Colon (tissue), 2 donors: ENCODE results near the gene ODAD3.
"Not testable (repeated sequence)": the region's sequence is repeated elsewhere in the genome, so short reads cannot be mapped to it uniquely, and the experiment has no call there.

Experiments
- FAIRE-seq: peaks from 2 replicates; lab custom pipeline; 2012; peaks lifted over from hg19 to GRCh38; lab: Jason Lieb, UNC
- donor health status: control.
- donor health status: control.

Gene ODAD3

GRCh38 chr19:11437955-11438354 lies 3.0 kb upstream of the ODAD3 start:
- FAIRE-seq: no peak

- FAIRE-seq: no peak
Measured at GRCh38 chr19:11435833-11436313, 952 bp upstream of the ODAD3 start.

GRCh38 chr19:11434703-11435056 lies 241 bp downstream of the ODAD3 start:
- no peak for FAIRE-seq

GRCh38 chr19:11433526-11433925 lies 1.4 kb downstream of the ODAD3 start:
- not testable (repeated sequence) for FAIRE-seq

- FAIRE-seq: no peak
Measured at GRCh38 chr19:11426656-11427055, 8.3 kb downstream of the ODAD3 start.

- no peak for FAIRE-seq
Measured at GRCh38 chr19:11425719-11426457, 9.0 kb downstream of the ODAD3 start.

- no peak for FAIRE-seq
Measured at GRCh38 chr19:11423791-11424181, 11.1 kb downstream of the ODAD3 start.

GRCh38 chr19:11423164-11423790 lies 11.6 kb downstream of the ODAD3 start:
- FAIRE-seq: no peak

- no peak for FAIRE-seq
Measured at GRCh38 chr19:11422163-11423065, 12.5 kb downstream of the ODAD3 start.

GRCh38 chr19:11421371-11422098 lies 13.4 kb downstream of the ODAD3 start:
- FAIRE-seq: no peak

GRCh38 chr19:11420429-11421370 lies 14.2 kb downstream of the ODAD3 start:
- FAIRE-seq: no peak

- FAIRE-seq: no peak
Measured at GRCh38 chr19:11418549-11419506, 16.1 kb downstream of the ODAD3 start, which contains the start of gene RGL3. Gene RGL3 (minus strand): TSS chr19:11419314. CDS start chr19:11419278, 36 bp downstream.

GRCh38 chr19:11418094-11418548 lies 16.8 kb downstream of the ODAD3 start:
- no peak for FAIRE-seq

- FAIRE-seq: no peak
Measured at GRCh38 chr19:11416346-11417052, 18.4 kb downstream of the ODAD3 start.

GRCh38 chr19:11414544-11414943 lies 20.4 kb downstream of the ODAD3 start:
- no peak for FAIRE-seq

- FAIRE-seq: no peak
Measured at GRCh38 chr19:11410682-11411081, 24.2 kb downstream of the ODAD3 start.

GRCh38 chr19:11408591-11408990 lies 26.3 kb downstream of the ODAD3 start:
- FAIRE-seq: no peak

GRCh38 chr19:11406703-11407236 lies 28.2 kb downstream of the ODAD3 start:
- FAIRE-seq: not testable (repeated sequence)
